Naive thymus-derived CD4-positive, alpha-beta T cell (primary cell): ENCODE results near the gene OR56A4. TPM values are rescaled to one million over a fixed set of nuclear protein-coding genes. Genes with fewer than 3 reads are reported as not detected.

ENCODE experiments used
- ATAC-seq: fragments of 150-1000 bp; cut with Tn5 transposase; 2 replicates; pipeline ENCODE4 v1.10.0; 2021; ENCODE audit warnings: mild to moderate bottlenecking, moderate library complexity
- CTCF ChIA-PET: fragments of 350-600 bp; sonication (Branson Sonifier 250); formaldehyde crosslinking; loops from one replicate; lab custom pipeline; 2021; ENCODE audit warnings: antibody characterized with exemption; lab: Charles Lee
- POLR2A ChIA-PET: fragments of 350-600 bp; sonication (Branson Sonifier 250); formaldehyde crosslinking; loops from one replicate; lab custom pipeline; 2021; ENCODE audit warnings: antibody characterized with exemption, inconsistent platforms; lab: Charles Lee
- DNase-seq, 9 donors: peaks; one replicate each; pipeline versions ENCODE4 v3.0.0 to v3.0.0-alpha.2; 2020 to 2022; ENCODE audit warnings: mixed read lengths in 1 of 9
- H3K27ac ChIP-seq: one replicate; pipeline ENCODE4 v1.7.0; 2013; ENCODE audit warnings: mild to moderate bottlenecking, low read depth, low read length, moderate library complexity
- H3K27me3 ChIP-seq, 2 donors: one replicate each; pipeline ENCODE4 v1.7.0; 2013; ENCODE audit warnings: low read length in 2 of 2, mild to moderate bottlenecking in 2 of 2, moderate library complexity in 2 of 2; ENCODE audit not compliant: control insufficient read depth in 2 of 2, insufficient read depth in 2 of 2
- H3K36me3 ChIP-seq, 3 experiments: 1 replicate in 2 of 3; 2 replicates in 1 of 3; pipeline ENCODE4 v1.7.0; 2013; ENCODE audit warnings: low read length in 3 of 3, mild to moderate bottlenecking in 3 of 3, moderate library complexity in 1 of 3; ENCODE audit not compliant: insufficient read depth in 3 of 3, control insufficient read depth in 2 of 3
- H3K4me1 ChIP-seq, 2 donors: one replicate each; pipeline ENCODE4 v1.7.0; 2013; ENCODE audit warnings: low read length in 2 of 2, mild to moderate bottlenecking in 2 of 2, moderate library complexity in 1 of 2; ENCODE audit not compliant: control insufficient read depth in 2 of 2, insufficient read depth in 2 of 2
- H3K4me3 ChIP-seq: 2 replicates; pipeline ENCODE4 v1.7.0; 2013; ENCODE audit warnings: mild to moderate bottlenecking, low read length
- H3K9me3 ChIP-seq, 3 experiments: 1 replicate in 2 of 3; 2 replicates in 1 of 3; pipeline ENCODE4 v1.7.0; 2013; ENCODE audit warnings: low read length in 3 of 3; ENCODE audit not compliant: control insufficient read depth in 2 of 3
- H3K27ac Mint-ChIP-seq, 9 donors: one replicate each; pipeline ENCODE4 v1.8.0; 2020 to 2022; ENCODE audit warnings: mixed read lengths in 9 of 9, mild to moderate bottlenecking in 8 of 9, moderate library complexity in 5 of 9, inconsistent platforms in 2 of 9
- H3K27me3 Mint-ChIP-seq, 5 donors: one replicate each; pipeline ENCODE4 v1.8.0; 2021 to 2022; ENCODE audit warnings: mixed read lengths in 5 of 5, mild to moderate bottlenecking in 1 of 5
- H3K36me3 Mint-ChIP-seq, 5 donors: one replicate each; pipeline ENCODE4 v1.8.0; 2020 to 2022; ENCODE audit warnings: mixed read lengths in 5 of 5, mild to moderate bottlenecking in 3 of 5, inconsistent platforms in 1 of 5
- H3K4me1 Mint-ChIP-seq, 7 donors: one replicate each; pipeline ENCODE4 v1.8.0; 2020 to 2022; ENCODE audit warnings: mixed read lengths in 7 of 7, mild to moderate bottlenecking in 3 of 7, inconsistent platforms in 1 of 7
- H3K4me3 Mint-ChIP-seq, 10 donors: one replicate each; pipeline ENCODE4 v1.8.0; 2020 to 2022; ENCODE audit warnings: mild to moderate bottlenecking in 10 of 10, mixed read lengths in 10 of 10, moderate library complexity in 6 of 10, inconsistent platforms in 2 of 10
- H3K9me3 Mint-ChIP-seq, 11 donors: one replicate each; pipeline ENCODE4 v1.8.0; 2020 to 2022; ENCODE audit warnings: mixed read lengths in 11 of 11, mild to moderate bottlenecking in 4 of 11, inconsistent platforms in 1 of 11, moderate library complexity in 1 of 11
- intact Hi-C, 2 donors: fragments of 100-400 bp; cut with micrococcal nuclease; formaldehyde crosslinking; loops; one replicate each; pipeline ENCODE4 v1.15.1; 2023
- polyA plus RNA-seq, 2 donors: library from polyadenylated mRNA; unstranded; fragments of 300-500 nt; fragmentation: Illumina TruSeq; gene quantifications; one replicate each; pipeline ENCODE4 v1.2.3, GENCODE V29; 2021
- total RNA-seq, 6 experiments: library from RNA in 5 of 6; stranded (reverse) in 5 of 6; gene quantifications; 1 replicate in 5 of 6; 2 replicates in 1 of 6; pipeline ENCODE4 v1.2.3 and lab custom pipeline; 2021 to 2026

The OR56A4 gene
- total and polyA plus RNA-seq, 7 experiments from 2014 or later, result 0.07 to 0.08 TPM; not detected in 5

DNA sequence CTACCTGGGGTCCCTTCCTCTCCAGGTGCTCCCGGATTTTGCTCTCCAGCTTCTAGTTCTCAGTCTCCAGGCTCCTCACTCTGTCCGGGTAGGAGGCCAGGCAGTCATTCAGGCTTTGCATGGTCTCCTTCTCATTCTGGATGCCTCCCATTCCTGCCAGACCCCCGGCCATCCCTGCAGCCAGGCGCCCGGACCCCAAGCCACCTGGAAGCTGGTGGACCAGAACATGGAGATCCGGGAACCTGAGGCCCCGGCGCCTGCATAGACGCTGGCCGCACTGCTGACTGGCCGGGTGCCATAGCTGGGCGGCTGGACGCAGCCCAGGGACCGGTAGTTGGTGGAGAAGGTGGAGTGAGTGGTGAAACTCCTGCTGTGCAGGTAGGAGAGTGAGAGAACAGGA lies 12.0 kb downstream of the OR56A4 start:
- Histone ChIP-seq H3K27me3 (peaks cover 0 to 3% of the 10 kb centered on the region in 2 donors), H3K36me3 (no peaks in the 10 kb centered on the region), H3K4me3 (no peak overlapping the region), H3K27ac (no peak overlapping the region), H3K4me1 (no peaks in the 10 kb centered on the region), H3K9me3 (no peaks in the 10 kb centered on the region)
- CTCF ChIA-PET, result no interaction called here
- POLR2A ChIA-PET, result no interaction called here
- DNase-seq (no peak), ATAC-seq (no peak)
- Mint-ChIP-seq H3K4me1 (no peaks in the 10 kb centered on the region), H3K27me3 (peaks cover 6 to 26% (median 18%) of the 10 kb centered on the region in 5 donors), H3K27ac (no peak overlapping the region), H3K9me3 (peaks cover 0 to 2% (median 0%) of the 10 kb centered on the region in 11 donors), H3K4me3 (no peak overlapping the region), H3K36me3 (no peaks in the 10 kb centered on the region)
- intact Hi-C loops, result no loop called here

DNA sequence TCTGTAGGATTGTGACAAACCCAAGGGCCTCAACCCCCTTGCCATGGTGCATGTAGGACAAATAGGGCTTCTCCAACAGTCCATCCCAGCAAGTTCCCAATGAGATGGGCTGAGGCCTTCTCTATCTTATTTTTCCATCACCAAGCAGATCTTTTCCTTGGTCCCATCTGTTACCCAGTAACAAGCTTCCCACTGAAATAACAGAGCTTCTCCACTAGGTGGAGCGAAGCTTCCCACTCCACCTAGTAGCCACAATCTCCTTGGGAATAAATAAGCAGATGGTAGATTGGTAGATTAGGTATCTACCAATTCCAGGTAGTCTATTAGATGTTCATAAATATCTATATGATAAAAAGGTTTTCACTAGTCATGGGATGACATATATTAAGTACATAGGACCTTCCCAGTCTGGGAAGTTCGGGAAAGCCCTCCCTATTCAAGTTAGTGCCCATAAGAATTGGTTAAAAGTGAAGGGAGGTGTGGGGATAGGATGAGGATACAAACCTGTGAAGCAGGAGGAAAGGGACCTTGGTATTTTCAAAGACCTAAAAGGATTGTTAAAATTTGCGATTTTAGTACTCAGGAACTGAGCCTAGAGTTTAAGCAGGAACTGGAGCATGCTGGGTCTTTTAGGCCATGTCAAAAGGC lies 14.0 kb downstream of the OR56A4 start:
- no peaks in the 10 kb centered on the region for H3K4me1 ChIP-seq
- no peak overlapping the region for H3K4me3 ChIP-seq
- peaks cover 0 to 6% of the 10 kb centered on the region in 2 donors for H3K27me3 ChIP-seq
- no peak overlapping the region for H3K4me3 Mint-ChIP-seq
- no peak for ATAC-seq
- DNase-seq, result no peak
- H3K27ac Mint-ChIP-seq, result no peak overlapping the region
- no peaks in the 10 kb centered on the region for H3K4me1 Mint-ChIP-seq
- H3K36me3 ChIP-seq, result no peaks in the 10 kb centered on the region
- CTCF ChIA-PET, result no interaction called here
- peaks cover 14 to 25% (median 21%) of the 10 kb centered on the region in 5 donors for H3K27me3 Mint-ChIP-seq
- H3K27ac ChIP-seq, result no peak overlapping the region
- peaks cover 0 to under 1% (median 0%) of the 10 kb centered on the region in 11 donors for H3K9me3 Mint-ChIP-seq
- POLR2A ChIA-PET, result no interaction called here
- H3K36me3 Mint-ChIP-seq, result no peaks in the 10 kb centered on the region
- no peaks in the 10 kb centered on the region for H3K9me3 ChIP-seq
- intact Hi-C loops, result loop anchor here (1.0 kb wide), 1 partner anchor 361 kb away; no protein-coding TSS in a partner anchor

GRCh38 chr11:5992150-5992549 lies 14.6 kb downstream of the OR56A4 start:
- Histone ChIP-seq H3K4me3 (no peak overlapping the region), H3K4me1 (no peaks in the 10 kb centered on the region), H3K27ac (no peak overlapping the region), H3K36me3 (no peaks in the 10 kb centered on the region), H3K9me3 (no peaks in the 10 kb centered on the region), H3K27me3 (peaks cover 0 to 6% of the 10 kb centered on the region in 2 donors)
- Mint-ChIP-seq H3K4me3 (no peak overlapping the region), H3K36me3 (no peaks in the 10 kb centered on the region), H3K27me3 (peaks cover 14 to 30% (median 27%) of the 10 kb centered on the region in 5 donors), H3K4me1 (no peaks in the 10 kb centered on the region), H3K27ac (no peak overlapping the region), H3K9me3 (peaks cover 0 to 2% (median 0%) of the 10 kb centered on the region in 11 donors)
- no peak for ATAC-seq
- DNase-seq, result no peak
- intact Hi-C loops, result loop anchor here (1.0 kb wide), 1 partner anchor 361 kb away; no protein-coding TSS in a partner anchor
- ChIA-PET CTCF (no interaction called here), POLR2A (no interaction called here)

GRCh38 chr11:5989203-5989602 lies 17.5 kb downstream of the OR56A4 start:
- no peak overlapping the region for H3K27ac Mint-ChIP-seq
- H3K27ac ChIP-seq, result no peak overlapping the region
- H3K4me1 ChIP-seq, result no peaks in the 10 kb centered on the region
- ATAC-seq, result no peak
- H3K4me3 ChIP-seq, result no peak overlapping the region
- H3K27me3 ChIP-seq, result peaks cover 0 to 6% of the 10 kb centered on the region in 2 donors
- ChIA-PET CTCF (no interaction called here), POLR2A (no interaction called here)
- no peaks in the 10 kb centered on the region for H3K36me3 Mint-ChIP-seq
- H3K4me1 Mint-ChIP-seq, result no peaks in the 10 kb centered on the region
- H3K36me3 ChIP-seq, result no peaks in the 10 kb centered on the region
- no peak for DNase-seq
- no peaks in the 10 kb centered on the region for H3K9me3 ChIP-seq
- H3K4me3 Mint-ChIP-seq, result no peak overlapping the region
- H3K27me3 Mint-ChIP-seq, result peaks cover 12 to 45% (median 33%) of the 10 kb centered on the region in 5 donors
- H3K9me3 Mint-ChIP-seq, result peaks cover 0 to 8% (median 0%) of the 10 kb centered on the region in 11 donors
- intact Hi-C loops, result no loop called here

- Histone ChIP-seq H3K27me3 (peaks cover 0 to 6% of the 10 kb centered on the region in 2 donors), H3K27ac (no peak within 1 kb of the TSS), H3K36me3 (no peaks in the 10 kb centered on the region), H3K4me3 (no peak within 1 kb of the TSS), H3K4me1 (no peaks in the 10 kb centered on the region), H3K9me3 (no peaks in the 10 kb centered on the region)
- H3K4me3 Mint-ChIP-seq, result no peak within 1 kb of the TSS
- CTCF ChIA-PET, result no interaction called here
- H3K27me3 Mint-ChIP-seq, result peaks cover 12 to 66% (median 49%) of the 10 kb centered on the region in 5 donors
- H3K9me3 Mint-ChIP-seq, result peaks cover 0 to 10% (median 2%) of the 10 kb centered on the region in 11 donors
- DNase-seq (no peak), ATAC-seq (no peak)
- no peaks in the 10 kb centered on the region for H3K4me1 Mint-ChIP-seq
- no peak within 1 kb of the TSS for H3K27ac Mint-ChIP-seq
- intact Hi-C loops, result no loop called here
- POLR2A ChIA-PET, result no interaction called here
- peaks cover 0 to 3% (median 0%) of the 10 kb centered on the region in 5 donors for H3K36me3 Mint-ChIP-seq
Measured at GRCh38 chr11:5986885-5987284, 19.9 kb downstream of the OR56A4 start, which contains the start of gene OR52L1. TSS of gene OR52L1 (minus strand) at chr11:5986985. CDS start at chr11:5986930, 55 bp downstream.

GRCh38 chr11:5983443-5983842 lies 23.3 kb downstream of the OR56A4 start:
- H3K27me3 Mint-ChIP-seq, result peaks cover 3 to 66% (median 34%) of the 10 kb centered on the region in 5 donors
- no peak for ATAC-seq
- Histone ChIP-seq H3K4me3 (no peak overlapping the region), H3K9me3 (no peaks in the 10 kb centered on the region), H3K36me3 (no peaks in the 10 kb centered on the region), H3K27ac (no peak overlapping the region), H3K27me3 (no peaks in the 10 kb centered on the region), H3K4me1 (no peaks in the 10 kb centered on the region)
- no peaks in the 10 kb centered on the region for H3K4me1 Mint-ChIP-seq
- ChIA-PET POLR2A (no interaction called here), CTCF (no interaction called here)
- H3K36me3 Mint-ChIP-seq, result peaks cover 0 to 3% (median 0%) of the 10 kb centered on the region in 5 donors
- H3K4me3 Mint-ChIP-seq, result no peak overlapping the region
- DNase-seq, result no peak
- intact Hi-C loops, result no loop called here
- H3K9me3 Mint-ChIP-seq, result peaks cover 0 to 41% (median 7%) of the 10 kb centered on the region in 11 donors
- no peak overlapping the region for H3K27ac Mint-ChIP-seq

DNA sequence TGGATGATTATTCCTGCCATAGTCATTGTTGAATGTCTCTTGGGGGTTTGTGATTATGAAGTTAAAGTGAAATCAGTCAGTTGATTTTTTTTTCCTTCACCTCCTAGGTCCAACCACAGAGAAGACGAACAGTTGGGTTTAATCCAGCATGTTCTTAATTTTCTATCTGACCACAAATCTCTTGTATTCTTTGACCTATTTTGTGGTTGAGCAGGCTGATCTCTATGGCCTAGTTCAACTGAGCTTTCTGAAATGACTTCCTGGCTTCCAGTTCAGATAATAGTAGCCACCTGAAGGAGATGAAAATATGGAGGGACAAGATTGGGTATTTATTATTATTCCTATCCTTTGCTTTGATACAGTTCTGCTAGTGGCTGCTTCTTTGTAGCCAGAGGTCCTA lies 33.2 kb downstream of the OR56A4 start:
- Histone ChIP-seq H3K9me3 (no peaks in the 10 kb centered on the region), H3K4me1 (no peaks in the 10 kb centered on the region), H3K27ac (no peak overlapping the region), H3K36me3 (no peaks in the 10 kb centered on the region), H3K27me3 (no peaks in the 10 kb centered on the region), H3K4me3 (no peak overlapping the region)
- DNase-seq (no peak), ATAC-seq (no peak)
- no peaks in the 10 kb centered on the region for H3K36me3 Mint-ChIP-seq
- peaks cover 7 to 28% (median 18%) of the 10 kb centered on the region in 5 donors for H3K27me3 Mint-ChIP-seq
- POLR2A ChIA-PET, result no interaction called here
- CTCF ChIA-PET, result no interaction called here
- no peak overlapping the region for H3K4me3 Mint-ChIP-seq
- peaks cover 0 to 13% (median under 1%) of the 10 kb centered on the region in 11 donors for H3K9me3 Mint-ChIP-seq
- H3K4me1 Mint-ChIP-seq, result no peaks in the 10 kb centered on the region
- intact Hi-C loops, result no loop called here
- H3K27ac Mint-ChIP-seq, result no peak overlapping the region
